Measurements from ENCODE around the gene AR.

The AR gene

DNA sequence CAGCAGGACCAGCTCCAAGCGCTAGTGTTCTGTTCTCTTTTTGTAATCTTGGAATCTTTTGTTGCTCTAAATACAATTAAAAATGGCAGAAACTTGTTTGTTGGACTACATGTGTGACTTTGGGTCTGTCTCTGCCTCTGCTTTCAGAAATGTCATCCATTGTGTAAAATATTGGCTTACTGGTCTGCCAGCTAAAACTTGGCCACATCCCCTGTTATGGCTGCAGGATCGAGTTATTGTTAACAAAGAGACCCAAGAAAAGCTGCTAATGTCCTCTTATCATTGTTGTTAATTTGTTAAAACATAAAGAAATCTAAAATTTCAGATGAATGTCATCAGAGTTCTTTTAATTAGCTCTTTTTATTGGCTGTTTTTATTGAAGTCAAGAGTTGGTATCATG lies 186.5 kb downstream of the AR start:
- DNase-seq (ENCODE audit: low read depth): no peak

DNA sequence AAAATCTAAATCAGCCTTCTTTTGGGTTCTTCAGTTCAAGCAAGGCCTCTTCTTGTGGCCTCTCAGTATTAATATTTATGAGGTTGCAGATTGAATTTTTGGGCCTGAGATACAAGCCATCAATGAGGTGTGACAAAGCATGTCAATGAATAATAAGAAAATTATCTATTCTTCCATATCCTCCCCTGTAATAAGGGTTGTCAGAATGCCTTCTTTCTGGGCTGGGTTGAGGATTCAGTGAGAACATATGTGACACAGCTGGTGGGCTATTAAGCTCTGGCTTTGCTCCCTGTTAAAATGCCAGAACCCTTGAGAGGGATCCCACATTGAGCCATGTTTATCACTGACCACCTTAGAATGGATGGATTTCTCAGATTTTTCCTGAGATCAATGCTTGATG lies 187.2 kb downstream of the AR start:
- no peak for DNase-seq (ENCODE audit: low read depth)

DNA sequence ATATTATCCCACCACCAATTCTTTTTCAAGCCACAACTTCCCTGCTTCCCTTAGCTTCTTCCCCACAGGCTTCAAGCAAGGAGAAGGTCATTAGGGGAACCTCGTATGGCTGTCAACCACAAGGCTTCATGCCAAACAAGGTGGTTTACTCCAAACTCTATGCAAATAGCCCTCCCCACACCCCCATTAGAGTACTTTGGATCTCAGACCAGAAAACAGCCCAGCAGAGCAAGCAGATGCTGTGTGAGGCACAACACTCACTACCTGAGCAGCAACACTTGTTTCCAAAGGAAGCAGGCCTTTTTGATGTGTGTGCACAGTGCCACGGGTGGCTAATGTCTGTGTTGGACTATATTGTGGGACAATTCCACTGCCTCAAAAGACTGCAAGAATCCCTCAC lies 189.0 kb downstream of the AR start:
- no peak for DNase-seq (ENCODE audit: low read depth)

DNA sequence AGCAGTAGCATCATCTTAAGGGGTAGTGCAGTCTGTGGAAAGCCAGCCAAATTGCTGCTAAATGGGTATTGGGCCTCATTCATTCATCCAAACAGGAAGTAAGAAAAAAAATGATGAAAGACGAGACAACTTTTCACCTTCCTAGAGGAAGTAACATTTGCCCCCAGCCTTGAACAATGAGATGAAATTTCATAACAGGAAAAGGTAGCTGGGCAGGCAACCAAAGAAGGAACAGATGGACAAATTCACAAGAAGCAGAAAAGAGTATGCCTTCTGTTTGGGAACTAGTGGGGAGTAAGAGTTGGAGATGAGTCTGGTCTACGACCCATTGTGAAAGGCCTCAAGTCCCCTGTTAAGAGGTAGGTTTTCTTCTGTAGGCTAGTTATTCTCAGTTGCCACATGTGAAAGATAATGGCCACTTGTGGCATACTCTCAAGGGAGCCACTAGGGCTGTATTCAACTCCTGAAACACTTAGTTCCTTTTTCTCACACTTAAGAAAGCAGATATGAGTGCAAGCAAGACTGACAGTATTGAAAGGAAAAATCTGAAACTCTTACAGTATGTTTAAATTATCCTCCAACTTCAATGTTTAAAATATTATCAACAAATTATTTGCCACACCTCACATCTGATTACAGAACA lies 190.4 kb downstream of the AR start:
- no peak for DNase-seq (ENCODE audit: low read depth)

DNA sequence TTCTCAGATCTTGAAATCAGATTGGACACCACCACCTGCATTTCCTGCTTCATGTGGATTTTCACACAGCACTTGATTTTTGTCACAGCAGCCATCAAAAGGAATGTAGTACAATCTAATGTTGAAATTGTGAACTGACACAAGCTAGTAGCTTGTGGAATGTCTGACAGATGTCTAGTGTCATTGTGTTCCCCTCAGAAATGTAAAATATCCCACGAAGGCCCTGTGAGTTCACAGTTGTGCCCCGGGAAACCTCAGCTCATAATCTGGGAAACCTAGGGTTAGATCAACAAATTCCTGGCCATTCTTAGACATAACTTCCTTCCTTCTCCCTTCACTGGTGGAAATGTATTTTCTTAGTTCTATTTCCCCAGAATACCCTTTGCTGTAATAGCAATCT lies 205.7 kb downstream of the AR start:
- DNase-seq (ENCODE audit: low read depth): no peak

DNA sequence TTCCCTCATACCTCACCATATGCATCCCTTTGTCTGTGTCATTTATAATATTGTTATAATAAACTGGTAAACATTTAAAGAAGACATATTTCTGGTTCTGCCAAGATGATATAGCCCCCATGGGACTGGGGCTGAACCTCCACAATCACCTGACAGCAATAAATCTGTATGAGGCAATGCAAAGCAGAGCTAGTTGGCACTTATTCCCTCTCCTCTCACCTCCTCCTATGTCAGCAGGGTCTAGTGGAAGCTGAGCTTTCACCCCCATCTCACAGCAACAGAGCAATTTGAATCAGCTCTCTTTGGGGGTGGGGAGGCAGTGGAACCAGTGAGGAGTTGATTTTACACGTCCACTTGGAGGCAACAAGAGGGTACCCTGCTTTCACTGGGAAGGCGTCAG lies 206.9 kb downstream of the AR start:
- DNase-seq (ENCODE audit: low read depth): no peak

DNA sequence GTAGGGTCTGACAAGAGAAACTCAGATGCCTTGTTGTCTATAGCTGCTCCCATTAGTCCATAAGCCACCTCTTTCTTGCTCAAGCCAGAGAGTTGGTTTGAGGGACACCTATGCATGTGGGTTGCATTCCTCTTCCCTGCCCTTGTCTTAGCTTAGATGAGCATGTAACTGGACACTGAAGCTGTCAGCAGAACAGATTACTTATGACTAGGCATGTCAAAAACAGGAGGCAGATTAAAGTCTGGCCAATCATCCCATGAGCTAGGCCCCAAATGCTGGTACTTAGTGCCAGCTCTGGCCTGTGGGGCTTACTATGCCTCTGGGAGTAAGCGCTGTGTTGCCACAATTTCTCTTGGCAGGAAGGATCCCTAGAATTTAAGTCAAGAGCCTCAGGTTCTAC lies 215.2 kb downstream of the AR start:
- no peak for DNase-seq (ENCODE audit: low read depth)

DNA sequence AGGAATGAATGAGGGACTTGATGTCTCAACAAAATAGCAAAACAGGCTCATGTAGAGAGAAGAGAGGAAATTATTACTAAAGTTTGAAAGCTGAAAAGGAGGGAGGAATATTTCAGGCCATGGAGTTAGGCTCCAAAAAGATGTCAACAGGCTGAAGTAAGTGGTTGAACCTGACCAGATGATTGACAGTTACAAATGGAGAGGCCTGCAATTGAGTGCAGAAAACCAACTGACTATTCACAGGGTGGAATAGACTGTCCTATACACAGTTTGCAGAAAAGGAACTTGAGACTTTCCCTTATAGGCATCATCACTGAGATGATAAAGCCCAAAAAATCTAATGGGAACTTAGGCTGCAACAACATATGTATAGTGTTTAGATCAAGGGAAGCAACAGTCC lies 233.3 kb downstream of the AR start:
- no peak for DNase-seq (ENCODE audit: low read depth)

DNA sequence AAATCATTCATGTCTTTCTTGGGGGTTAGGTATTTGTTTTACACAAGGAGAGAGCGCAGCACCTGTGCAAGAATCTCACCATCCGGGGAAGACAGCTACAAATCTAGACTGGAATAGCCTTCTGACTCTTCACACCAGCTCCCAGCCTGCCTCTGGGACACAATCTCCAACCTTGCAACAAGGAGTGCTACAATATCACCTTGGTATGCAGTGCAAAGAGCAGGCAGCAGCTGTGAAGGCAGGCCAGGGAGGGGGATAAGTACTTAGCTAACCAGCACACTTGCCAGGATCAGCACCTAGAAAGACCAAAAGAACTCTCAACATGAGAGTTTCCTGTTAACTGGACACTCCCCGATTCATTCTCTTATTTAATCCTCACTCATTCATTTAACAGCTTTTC lies 235.3 kb downstream of the AR start:
- DNase-seq (ENCODE audit: low read depth): no peak

Measured in HS-5 (cell line).